Omental fat pad (tissue), 4 donors: ENCODE data around the gene B3GALT5. TPM values are rescaled to one million over a fixed set of nuclear protein-coding genes. Genes with fewer than 3 reads are reported as not detected.

Experiments
- ATAC-seq: fragments of 150-250 bp; one replicate; pipeline ENCODE4 v1.9.1; 2016; ENCODE audit warnings: mild to moderate bottlenecking, moderate library complexity; ENCODE audit not compliant: low FRiP score
- DNase-seq: peaks from one replicate; pipeline ENCODE4 v3.0.0-alpha.2; 2019; ENCODE audit warnings: low spot score
- total RNA-seq, 4 donors: library from RNA; depleted of rRNA; stranded (reverse); fragments of >200 nt; gene quantifications; one replicate each; pipeline ENCODE4 v1.1.0, GENCODE V29; 2016
- TF ChIP-seq, protein P1 (sequence below), 3 donors: fragments of 450-650 bp; IDR thresholded peaks; one replicate each; pipeline ENCODE4 v1.5.1; 2016 to 2017; ENCODE audit warnings: antibody characterized with exemption in 3 of 3, mild to moderate bottlenecking in 3 of 3, moderate library complexity in 2 of 3

B3GALT5 gene
- total RNA-seq, 4 donors from 2014 or later = not detected

DNA sequence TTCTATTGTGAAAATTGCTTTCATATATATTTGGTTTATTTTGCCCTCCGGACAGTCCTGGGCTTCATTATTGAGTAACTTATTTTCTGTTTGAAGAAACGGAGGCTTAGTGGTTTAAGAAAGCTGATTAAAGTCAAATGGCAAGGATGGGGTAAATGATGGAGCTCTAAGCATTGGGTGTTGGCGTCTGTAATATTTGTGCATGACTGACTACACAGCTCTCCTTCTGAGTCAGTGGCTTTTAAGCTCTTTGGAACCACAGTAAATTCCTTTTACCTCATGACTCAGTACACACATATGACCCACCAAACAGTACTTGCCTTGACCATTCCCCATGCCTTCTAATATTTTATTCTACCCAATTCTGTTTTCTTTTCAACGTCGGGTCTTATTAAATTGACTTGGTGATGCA, 21.0 kb downstream of the B3GALT5 start:
- TF ChIP-seq, protein P1, sequence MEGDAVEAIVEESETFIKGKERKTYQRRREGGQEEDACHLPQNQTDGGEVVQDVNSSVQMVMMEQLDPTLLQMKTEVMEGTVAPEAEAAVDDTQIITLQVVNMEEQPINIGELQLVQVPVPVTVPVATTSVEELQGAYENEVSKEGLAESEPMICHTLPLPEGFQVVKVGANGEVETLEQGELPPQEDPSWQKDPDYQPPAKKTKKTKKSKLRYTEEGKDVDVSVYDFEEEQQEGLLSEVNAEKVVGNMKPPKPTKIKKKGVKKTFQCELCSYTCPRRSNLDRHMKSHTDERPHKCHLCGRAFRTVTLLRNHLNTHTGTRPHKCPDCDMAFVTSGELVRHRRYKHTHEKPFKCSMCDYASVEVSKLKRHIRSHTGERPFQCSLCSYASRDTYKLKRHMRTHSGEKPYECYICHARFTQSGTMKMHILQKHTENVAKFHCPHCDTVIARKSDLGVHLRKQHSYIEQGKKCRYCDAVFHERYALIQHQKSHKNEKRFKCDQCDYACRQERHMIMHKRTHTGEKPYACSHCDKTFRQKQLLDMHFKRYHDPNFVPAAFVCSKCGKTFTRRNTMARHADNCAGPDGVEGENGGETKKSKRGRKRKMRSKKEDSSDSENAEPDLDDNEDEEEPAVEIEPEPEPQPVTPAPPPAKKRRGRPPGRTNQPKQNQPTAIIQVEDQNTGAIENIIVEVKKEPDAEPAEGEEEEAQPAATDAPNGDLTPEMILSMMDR (IDR thresholded peaks at IDR 0.05) = no peak
- no peak for ATAC-seq

GRCh38 chr21:39634507-39634906, 21.8 kb downstream of the B3GALT5 start:
- no peak for DNase-seq
- TF ChIP-seq, protein P1 (IDR thresholded peaks at IDR 0.05) = no peak
- no peak for ATAC-seq

More for the DNA sequence above, 21.0 kb downstream of the B3GALT5 start:
- no peak for DNase-seq

GRCh38 chr21:39637197-39637970, 24.6 kb downstream of the B3GALT5 start:
- TF ChIP-seq, protein P1 (IDR thresholded peaks at IDR 0.05) = no peak
- DNase-seq (no peak), ATAC-seq (no peak)

GRCh38 chr21:39637971-39638240, 25.2 kb downstream of the B3GALT5 start:
- TF ChIP-seq, protein P1 (IDR thresholded peaks at IDR 0.05) = no peak
- DNase-seq = no peak
- ATAC-seq = no peak

DNA sequence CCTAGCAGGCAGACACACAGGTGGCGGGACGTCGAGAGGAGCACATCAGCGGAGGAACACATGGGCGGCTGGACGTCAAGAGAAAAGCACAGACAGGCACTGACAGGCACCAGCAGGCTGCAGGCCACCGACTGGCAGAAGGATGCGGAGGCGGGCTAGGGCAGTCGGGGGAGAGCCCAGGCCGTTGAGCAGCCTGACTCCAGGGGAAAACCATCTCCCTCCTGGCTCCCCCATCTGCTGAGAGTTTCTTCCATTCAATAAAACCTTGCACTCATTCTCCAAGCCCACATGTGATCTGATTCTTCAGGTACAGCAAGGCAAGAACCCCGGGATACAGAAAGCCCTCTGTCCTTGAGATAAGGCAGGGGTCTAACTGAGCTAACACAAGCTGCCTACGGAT, 25.5 kb downstream of the B3GALT5 start:
- ATAC-seq = no peak
- TF ChIP-seq, protein P1 (IDR thresholded peaks at IDR 0.05) = no peak
- DNase-seq = no peak

GRCh38 chr21:39640754-39641153, 28.0 kb downstream of the B3GALT5 start:
- TF ChIP-seq, protein P1 (IDR thresholded peaks at IDR 0.05) = no peak
- ATAC-seq = no peak
- no peak for DNase-seq

- TF ChIP-seq, protein P1 (IDR thresholded peaks at IDR 0.05) = no peak
- ATAC-seq (no peak), DNase-seq (no peak)
Measured at GRCh38 chr21:39641827-39642450, 29.2 kb downstream of the B3GALT5 start.
